Measurements from ENCODE around the gene HEBP2.
"Not testable (repeated sequence)": the region's sequence is repeated elsewhere in the genome, so short reads cannot be mapped to it uniquely, and the experiment has no call there.

HEBP2 gene

GRCh38 chr6:138417493-138418117 is 13.6 kb downstream of the HEBP2 start:
- no peak overlapping the region for H3K4me3 ChIP-seq (ENCODE audit: low read length)
- H3K4me1 ChIP-seq (ENCODE audit: control insufficient read depth, low read depth, low read length): no peaks in the 10 kb centered on the region
- H3K27me3 ChIP-seq (ENCODE audit: control insufficient read depth, insufficient read depth, low read length): no peaks in the 10 kb centered on the region
- H3K36me3 ChIP-seq (ENCODE audit: control insufficient read depth, low read depth, low read length): peaks cover 13% of the 10 kb centered on the region
- no peak overlapping the region for H3K9ac ChIP-seq (ENCODE audit: low read length)
- no peak overlapping the region for H3K27ac ChIP-seq (ENCODE audit: low read length)
- no peaks in the 10 kb centered on the region for H3K9me3 ChIP-seq (ENCODE audit: control insufficient read depth, low read depth, low read length)

GRCh38 chr6:138418118-138418742 is 14.2 kb downstream of the HEBP2 start:
- H3K27ac ChIP-seq (ENCODE audit: low read length): no peak overlapping the region
- no peak overlapping the region for H3K9ac ChIP-seq (ENCODE audit: low read length)
- no peak overlapping the region for H3K4me3 ChIP-seq (ENCODE audit: low read length)
- no peaks in the 10 kb centered on the region for H3K27me3 ChIP-seq (ENCODE audit: control insufficient read depth, insufficient read depth, low read length)
- H3K9me3 ChIP-seq (ENCODE audit: control insufficient read depth, low read depth, low read length): no peaks in the 10 kb centered on the region
- no peaks in the 10 kb centered on the region for H3K4me1 ChIP-seq (ENCODE audit: control insufficient read depth, low read depth, low read length)
- H3K36me3 ChIP-seq (ENCODE audit: control insufficient read depth, low read depth, low read length): peaks cover 7% of the 10 kb centered on the region

DNA sequence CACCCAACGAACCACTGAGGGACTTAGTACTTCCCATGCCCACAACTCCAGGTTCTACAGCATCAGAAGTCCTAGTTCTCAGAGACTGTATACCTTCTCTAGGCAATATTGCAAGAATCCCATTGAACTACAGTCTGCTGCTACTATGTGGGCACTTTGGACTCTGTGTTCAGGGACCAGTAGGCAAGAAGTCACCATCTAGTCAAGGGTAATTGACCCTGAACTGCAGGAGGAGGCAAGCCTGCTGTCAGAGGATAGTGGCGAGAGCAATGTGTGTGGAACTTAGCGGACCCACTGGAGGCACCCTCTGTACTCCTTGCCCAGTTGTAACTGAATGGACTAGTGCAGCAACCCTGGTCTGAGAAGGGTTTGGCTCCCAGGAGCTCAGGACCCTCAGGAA is 15.7 kb downstream of the HEBP2 start:
- H3K27ac ChIP-seq (ENCODE audit: low read length): no peak overlapping the region
- peaks cover 3% of the 10 kb centered on the region for H3K36me3 ChIP-seq (ENCODE audit: control insufficient read depth, low read depth, low read length)
- no peaks in the 10 kb centered on the region for H3K27me3 ChIP-seq (ENCODE audit: control insufficient read depth, insufficient read depth, low read length)
- no peak overlapping the region for H3K9ac ChIP-seq (ENCODE audit: low read length)
- H3K9me3 ChIP-seq (ENCODE audit: control insufficient read depth, low read depth, low read length): no peaks in the 10 kb centered on the region
- H3K4me1 ChIP-seq (ENCODE audit: control insufficient read depth, low read depth, low read length): no peaks in the 10 kb centered on the region
- no peak overlapping the region for H3K4me3 ChIP-seq (ENCODE audit: low read length)

DNA sequence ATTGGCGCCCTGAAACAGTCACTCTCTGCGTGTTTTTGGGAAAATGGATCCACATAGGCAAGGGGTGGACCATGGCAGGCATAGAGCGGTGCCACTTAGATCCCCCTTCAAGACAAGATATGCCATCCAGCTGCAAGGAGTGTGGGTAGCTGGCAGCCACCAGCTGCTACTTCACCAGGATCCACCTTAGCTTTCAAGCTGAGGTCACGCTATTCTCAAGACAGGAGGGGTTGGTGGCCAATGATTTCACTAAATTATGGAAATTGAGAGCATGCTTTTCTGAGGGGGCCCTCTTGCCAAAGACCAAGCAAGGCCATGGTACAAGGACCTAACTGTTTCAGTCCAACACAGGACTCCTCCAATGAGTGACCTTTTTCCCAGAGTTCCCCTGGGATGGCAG is 16.3 kb downstream of the HEBP2 start:
- Histone ChIP-seq H3K9ac (ENCODE audit: low read length) (no peak overlapping the region), H3K4me1 (ENCODE audit: control insufficient read depth, low read depth, low read length) (no peaks in the 10 kb centered on the region), H3K27me3 (ENCODE audit: control insufficient read depth, insufficient read depth, low read length) (no peaks in the 10 kb centered on the region), H3K4me3 (ENCODE audit: low read length) (no peak overlapping the region), H3K36me3 (ENCODE audit: control insufficient read depth, low read depth, low read length) (peaks cover 3% of the 10 kb centered on the region), H3K27ac (ENCODE audit: low read length) (no peak overlapping the region), H3K9me3 (ENCODE audit: control insufficient read depth, low read depth, low read length) (no peaks in the 10 kb centered on the region)

DNA sequence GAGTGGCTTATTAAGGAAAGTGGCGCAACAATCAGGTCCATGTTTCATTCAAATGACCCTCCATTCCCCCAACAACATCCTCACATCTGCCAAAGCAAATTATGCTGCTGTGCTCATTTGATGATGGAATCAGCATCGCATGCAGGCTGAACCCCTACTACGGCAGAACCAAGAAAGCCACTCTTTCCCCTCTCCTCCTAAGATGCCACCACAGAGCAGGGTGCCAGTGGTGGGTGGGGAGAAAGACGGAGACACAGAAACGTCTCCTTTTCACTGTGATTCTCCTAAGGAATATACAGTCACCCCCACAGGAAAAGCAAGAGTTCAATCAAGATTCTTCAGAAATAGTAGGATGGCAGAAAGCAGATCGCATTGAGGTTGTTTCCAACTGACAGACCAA is 17.1 kb downstream of the HEBP2 start:
- Histone ChIP-seq H3K36me3 (ENCODE audit: control insufficient read depth, low read depth, low read length) (peaks cover 3% of the 10 kb centered on the region), H3K27me3 (ENCODE audit: control insufficient read depth, insufficient read depth, low read length) (no peaks in the 10 kb centered on the region), H3K4me3 (ENCODE audit: low read length) (no peak overlapping the region), H3K27ac (ENCODE audit: low read length) (no peak overlapping the region), H3K4me1 (ENCODE audit: control insufficient read depth, low read depth, low read length) (no peaks in the 10 kb centered on the region), H3K9me3 (ENCODE audit: control insufficient read depth, low read depth, low read length) (no peaks in the 10 kb centered on the region), H3K9ac (ENCODE audit: low read length) (no peak overlapping the region)

GRCh38 chr6:138421608-138422007 is 17.6 kb downstream of the HEBP2 start:
- Histone ChIP-seq H3K9me3 (ENCODE audit: control insufficient read depth, low read depth, low read length) (no peaks in the 10 kb centered on the region), H3K9ac (ENCODE audit: low read length) (no peak overlapping the region), H3K36me3 (ENCODE audit: control insufficient read depth, low read depth, low read length) (peaks cover 8% of the 10 kb centered on the region), H3K27me3 (ENCODE audit: control insufficient read depth, insufficient read depth, low read length) (no peaks in the 10 kb centered on the region), H3K4me3 (ENCODE audit: low read length) (no peak overlapping the region), H3K4me1 (ENCODE audit: control insufficient read depth, low read depth, low read length) (no peaks in the 10 kb centered on the region), H3K27ac (ENCODE audit: low read length) (no peak overlapping the region)

GRCh38 chr6:138422861-138423260 is 18.8 kb downstream of the HEBP2 start:
- no peak overlapping the region for H3K27ac ChIP-seq (ENCODE audit: low read length)
- H3K9me3 ChIP-seq (ENCODE audit: control insufficient read depth, low read depth, low read length): no peaks in the 10 kb centered on the region
- no peak overlapping the region for H3K9ac ChIP-seq (ENCODE audit: low read length)
- H3K4me3 ChIP-seq (ENCODE audit: low read length): no peak overlapping the region
- no peaks in the 10 kb centered on the region for H3K27me3 ChIP-seq (ENCODE audit: control insufficient read depth, insufficient read depth, low read length)
- no peaks in the 10 kb centered on the region for H3K4me1 ChIP-seq (ENCODE audit: control insufficient read depth, low read depth, low read length)
- H3K36me3 ChIP-seq (ENCODE audit: control insufficient read depth, low read depth, low read length): peaks cover 8% of the 10 kb centered on the region

GRCh38 chr6:138424004-138424904 is 20.2 kb downstream of the HEBP2 start:
- Histone ChIP-seq H3K27me3 (ENCODE audit: control insufficient read depth, insufficient read depth, low read length) (no peaks in the 10 kb centered on the region), H3K4me1 (ENCODE audit: control insufficient read depth, low read depth, low read length) (no peaks in the 10 kb centered on the region), H3K27ac (ENCODE audit: low read length) (no peak overlapping the region), H3K9me3 (ENCODE audit: control insufficient read depth, low read depth, low read length) (no peaks in the 10 kb centered on the region), H3K36me3 (ENCODE audit: control insufficient read depth, low read depth, low read length) (peaks cover 8% of the 10 kb centered on the region), H3K4me3 (ENCODE audit: low read length) (no peak overlapping the region), H3K9ac (ENCODE audit: low read length) (no peak overlapping the region)

GRCh38 chr6:138425256-138425655 is 21.2 kb downstream of the HEBP2 start:
- not testable (repeated sequence) for H3K36me3 ChIP-seq (ENCODE audit: control insufficient read depth, low read depth, low read length); H3K9me3 ChIP-seq (ENCODE audit: control insufficient read depth, low read depth, low read length); H3K27ac ChIP-seq (ENCODE audit: low read length)

DNA sequence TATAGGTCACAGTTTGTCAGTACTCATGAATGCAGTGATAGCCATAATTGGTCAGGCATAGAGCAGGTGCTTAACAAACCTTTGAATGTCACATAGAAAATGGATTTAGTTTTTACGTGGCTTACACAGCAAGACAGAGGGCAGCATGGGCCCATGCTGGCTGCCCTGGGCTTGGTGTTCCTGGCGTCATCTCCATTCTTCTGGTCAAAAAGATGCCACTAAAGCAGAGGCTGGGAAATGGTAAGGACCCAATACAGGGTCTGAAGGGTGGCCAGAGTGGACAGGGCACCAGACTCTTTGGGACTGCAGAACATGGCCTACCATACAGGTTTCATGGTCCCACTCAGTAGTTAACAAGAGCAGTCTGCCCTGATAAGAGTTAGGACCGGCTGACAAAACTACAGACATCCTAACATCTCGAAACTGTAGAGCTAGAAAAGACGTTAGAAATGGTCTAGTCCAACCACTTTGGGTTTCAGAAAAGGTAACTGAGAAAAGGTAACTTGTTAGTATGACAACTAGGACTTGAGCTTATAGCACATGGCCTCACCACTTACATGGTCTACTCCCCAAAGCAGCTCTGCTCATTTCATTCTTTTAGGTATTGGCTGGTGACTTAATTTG is 22.6 kb downstream of the HEBP2 start:
- Histone ChIP-seq H3K4me1 (ENCODE audit: control insufficient read depth, low read depth, low read length) (no peaks in the 10 kb centered on the region), H3K27me3 (ENCODE audit: control insufficient read depth, insufficient read depth, low read length) (no peaks in the 10 kb centered on the region), H3K27ac (ENCODE audit: low read length) (no peak overlapping the region), H3K9ac (ENCODE audit: low read length) (no peak overlapping the region), H3K36me3 (ENCODE audit: control insufficient read depth, low read depth, low read length) (peaks cover 8% of the 10 kb centered on the region), H3K9me3 (ENCODE audit: control insufficient read depth, low read depth, low read length) (no peaks in the 10 kb centered on the region), H3K4me3 (ENCODE audit: low read length) (no peak overlapping the region)

More at GRCh38 chr6:138425256-138425655, 21.2 kb downstream of the HEBP2 start:
- not testable (repeated sequence) for H3K4me1 ChIP-seq (ENCODE audit: control insufficient read depth, low read depth, low read length); H3K9ac ChIP-seq (ENCODE audit: low read length); H3K4me3 ChIP-seq (ENCODE audit: low read length); H3K27me3 ChIP-seq (ENCODE audit: control insufficient read depth, insufficient read depth, low read length)

- Histone ChIP-seq H3K27ac (ENCODE audit: low read length) (no peak overlapping the region), H3K27me3 (ENCODE audit: control insufficient read depth, insufficient read depth, low read length) (no peaks in the 10 kb centered on the region), H3K9ac (ENCODE audit: low read length) (no peak overlapping the region), H3K4me1 (ENCODE audit: control insufficient read depth, low read depth, low read length) (no peaks in the 10 kb centered on the region), H3K4me3 (ENCODE audit: low read length) (no peak overlapping the region), H3K9me3 (ENCODE audit: control insufficient read depth, low read depth, low read length) (no peaks in the 10 kb centered on the region), H3K36me3 (ENCODE audit: control insufficient read depth, low read depth, low read length) (peaks cover 8% of the 10 kb centered on the region)
Observed at GRCh38 chr6:138427701-138428100, 23.7 kb downstream of the HEBP2 start.
